T-helper 1 cell treated with Interleukin-12 subunit alpha and Interleukin-12 subunit beta and Interleukin-4 antibody, amounts not matched to agents 30 ng/mL and 1 ng/mL, for 36 hours (primary cell): ENCODE data around the gene VCL. TPM values are rescaled to one million over a fixed set of nuclear protein-coding genes. Genes with fewer than 3 reads are reported as not detected.
"Not testable (repeated sequence)": the region's sequence is repeated elsewhere in the genome, so short reads cannot be mapped to it uniquely, and the experiment has no call there.

Experiments
- intact Hi-C: fragments of 100-400 bp; cut with micrococcal nuclease; formaldehyde crosslinking; loops from one replicate; pipeline ENCODE4 v1.15.1; 2024
- total RNA-seq: library from RNA; stranded (reverse); gene quantifications from 2 replicates; pipeline ENCODE4 v1.2.3, GENCODE V29; 2022

Gene VCL
- total RNA-seq, 1 donor from 2014 or later, result 40.9 TPM

DNA sequence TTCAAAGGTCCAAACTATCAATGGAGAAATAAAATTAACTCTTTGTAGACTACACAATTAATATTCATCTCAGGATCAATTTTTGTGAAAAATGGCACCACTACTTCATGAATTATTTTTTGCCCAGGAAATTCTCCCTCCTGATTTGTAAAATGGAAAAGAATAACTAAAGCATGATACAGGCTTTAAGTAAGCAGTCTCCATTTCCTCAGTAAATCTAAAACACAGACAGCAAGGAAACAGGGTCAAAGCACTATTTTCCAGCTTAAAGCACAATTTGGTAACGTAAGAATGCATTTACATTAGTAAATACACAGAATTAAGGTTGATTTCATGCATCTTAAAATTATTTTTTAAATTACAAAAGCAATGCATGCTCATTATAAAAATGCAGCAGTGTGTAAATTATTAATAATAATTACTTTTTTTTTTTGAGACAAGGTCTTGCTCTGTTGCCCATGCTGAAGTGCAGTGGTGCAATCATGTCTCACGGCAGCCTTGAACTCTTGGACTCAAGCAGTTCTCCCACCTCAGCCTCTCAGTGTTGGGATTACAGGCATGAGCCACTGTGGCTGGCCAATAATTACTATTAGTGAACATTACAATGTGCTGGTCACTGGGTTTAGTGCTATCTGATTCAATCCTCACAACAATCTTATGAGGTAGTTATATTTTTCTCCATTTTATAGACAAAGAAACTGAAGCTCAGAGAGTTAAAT lies 26.1 kb upstream of the VCL start:
- intact Hi-C loops, result no loop called here

DNA sequence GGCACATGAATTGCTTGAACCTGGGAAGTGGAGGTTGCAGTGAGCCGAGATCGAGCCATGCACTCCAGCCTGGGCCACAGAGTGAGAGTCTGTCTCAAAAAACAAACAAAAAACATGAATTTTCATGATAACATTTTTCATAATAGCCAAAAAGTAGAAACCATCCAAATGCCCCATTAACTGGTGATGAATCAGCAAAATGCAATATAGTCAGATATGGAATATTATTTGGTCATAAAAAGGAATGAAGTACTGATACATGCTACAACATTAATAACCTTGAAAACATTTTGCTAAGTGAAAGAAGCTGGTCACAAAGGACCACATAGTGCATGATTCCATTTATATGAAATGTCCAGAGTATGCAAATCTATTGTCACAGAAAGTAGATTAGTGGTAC lies 24.5 kb upstream of the VCL start:
- intact Hi-C loops, result no loop called here

DNA sequence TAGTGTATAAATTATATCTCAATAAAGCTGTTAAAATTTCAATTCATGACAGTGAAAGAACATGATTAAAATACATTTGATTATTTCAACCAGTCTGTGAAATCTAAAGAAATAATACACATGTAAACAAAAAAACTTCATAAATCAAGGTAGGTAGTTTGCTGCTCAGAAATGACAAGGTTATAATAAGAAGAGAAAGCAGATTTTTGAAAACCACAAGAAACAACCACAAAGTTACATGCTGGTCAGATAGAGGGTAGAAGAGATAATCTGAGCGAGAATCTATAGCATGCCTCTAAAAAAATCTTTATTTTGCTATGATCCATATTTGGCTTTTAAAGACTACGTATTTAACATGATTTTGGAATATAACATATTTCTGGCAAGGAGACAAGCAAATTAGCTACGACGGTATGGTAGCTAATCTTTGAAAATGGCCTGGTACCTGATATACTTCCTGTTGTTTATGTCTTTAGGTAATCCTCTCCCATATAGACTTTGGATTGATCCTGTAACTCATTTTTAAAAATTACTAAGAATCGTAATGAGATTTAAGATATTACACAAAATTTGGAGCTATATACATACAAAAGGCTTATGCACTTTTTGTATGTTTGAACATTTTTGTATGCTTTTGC lies 23.5 kb upstream of the VCL start:
- intact Hi-C loops, result loop anchor here (1.0 kb wide), 3 partner anchors 17 to 23 kb away; no protein-coding TSS in a partner anchor

DNA sequence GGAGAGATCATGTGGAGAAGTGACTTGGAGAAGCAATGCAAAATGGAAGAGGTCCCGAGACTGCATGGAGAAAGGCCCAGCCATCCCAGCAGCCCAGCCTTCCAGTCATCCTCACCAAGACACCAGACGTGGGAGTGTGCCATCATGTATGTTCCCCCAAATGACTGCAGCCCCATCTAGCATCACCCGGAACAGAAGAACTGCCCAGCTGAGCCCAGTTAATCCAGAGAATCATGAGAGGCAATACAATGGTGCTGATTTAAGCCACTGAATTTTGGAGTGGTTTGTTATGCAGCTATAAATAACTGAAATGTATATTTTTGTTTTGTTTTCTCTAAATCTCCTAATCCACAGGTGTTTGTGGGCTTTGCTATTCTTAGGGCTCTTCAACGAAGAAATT lies 22.5 kb upstream of the VCL start:
- intact Hi-C loops, result no loop called here

DNA sequence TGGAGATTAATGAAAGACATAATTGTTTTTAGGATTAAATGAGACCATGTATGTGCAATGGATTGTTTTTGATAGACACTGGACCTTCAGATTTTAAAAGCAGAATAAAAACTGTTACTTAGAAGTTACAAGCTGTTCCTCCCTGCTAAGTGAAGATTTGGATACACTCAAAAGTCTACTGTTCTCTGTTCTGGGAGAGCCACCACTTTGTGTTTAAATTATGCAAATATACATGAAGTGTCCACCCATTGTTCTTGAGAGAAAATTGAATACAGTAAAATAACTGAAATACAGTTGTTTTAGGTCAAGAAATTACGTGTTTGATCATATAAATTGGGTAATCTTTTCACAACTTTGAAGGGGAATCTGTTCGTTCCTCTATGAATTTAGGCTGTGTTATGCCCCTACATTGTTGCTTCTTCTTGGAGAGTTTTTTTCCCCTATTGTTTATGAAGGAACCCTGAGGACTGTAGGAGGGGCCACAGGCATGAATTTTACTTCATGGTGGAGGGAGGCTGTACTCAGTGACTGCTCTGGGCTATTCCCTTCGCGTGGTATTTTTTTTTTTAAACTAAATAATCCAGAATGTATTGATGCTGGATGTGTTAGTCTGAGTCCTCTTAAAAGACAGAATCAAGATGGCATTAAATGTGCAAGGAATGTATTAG lies 18.6 kb upstream of the VCL start:
- intact Hi-C loops, result no loop called here

DNA sequence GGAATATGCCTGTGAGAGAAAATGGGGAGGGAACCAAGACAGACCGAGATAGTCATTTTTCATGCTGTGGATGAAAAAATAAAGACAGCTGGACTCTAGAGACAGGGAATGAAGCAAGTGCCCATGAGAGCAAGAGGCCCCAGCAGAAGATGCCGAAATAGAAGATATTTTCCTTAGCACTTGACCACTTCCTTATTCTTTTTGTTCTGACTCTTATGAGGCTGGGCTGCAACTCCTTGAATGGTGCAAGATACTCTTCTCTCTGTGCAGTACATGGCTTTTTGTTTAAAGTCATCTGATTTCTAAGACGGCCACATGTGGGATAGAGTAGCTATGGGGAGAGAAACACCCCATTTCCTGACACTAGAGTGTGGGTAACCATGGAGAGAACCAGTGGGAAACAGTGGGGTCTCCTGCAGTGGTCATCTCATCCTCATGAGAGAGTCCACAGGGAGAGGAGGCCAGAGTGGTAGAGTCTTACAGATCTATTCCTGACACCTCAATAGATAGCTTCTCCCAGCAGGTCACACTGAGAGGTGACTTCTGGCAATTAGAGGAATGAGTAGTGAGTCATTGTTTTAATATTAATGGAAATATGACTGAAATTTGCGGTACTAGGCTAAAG lies 18.0 kb upstream of the VCL start:
- intact Hi-C loops, result no loop called here

DNA sequence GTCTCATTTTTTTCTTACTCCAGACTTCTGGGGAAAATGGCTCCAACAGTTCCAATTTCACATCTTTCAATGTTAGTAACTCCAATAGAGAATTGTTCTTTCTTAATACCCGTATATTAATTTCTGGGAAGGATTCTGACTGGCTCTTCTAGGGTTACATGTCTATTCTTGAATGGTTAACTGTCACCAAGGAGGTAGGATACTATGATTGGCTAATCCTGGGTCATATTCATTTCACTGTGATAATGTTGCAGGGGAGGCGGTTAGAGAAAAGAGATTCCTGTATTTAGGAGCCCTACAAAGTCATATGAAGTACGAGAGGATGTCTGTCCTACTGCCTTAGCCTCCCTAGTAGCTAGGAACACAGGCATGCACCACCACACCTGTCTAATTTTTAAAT lies 16.1 kb upstream of the VCL start:
- intact Hi-C loops, result no loop called here

DNA sequence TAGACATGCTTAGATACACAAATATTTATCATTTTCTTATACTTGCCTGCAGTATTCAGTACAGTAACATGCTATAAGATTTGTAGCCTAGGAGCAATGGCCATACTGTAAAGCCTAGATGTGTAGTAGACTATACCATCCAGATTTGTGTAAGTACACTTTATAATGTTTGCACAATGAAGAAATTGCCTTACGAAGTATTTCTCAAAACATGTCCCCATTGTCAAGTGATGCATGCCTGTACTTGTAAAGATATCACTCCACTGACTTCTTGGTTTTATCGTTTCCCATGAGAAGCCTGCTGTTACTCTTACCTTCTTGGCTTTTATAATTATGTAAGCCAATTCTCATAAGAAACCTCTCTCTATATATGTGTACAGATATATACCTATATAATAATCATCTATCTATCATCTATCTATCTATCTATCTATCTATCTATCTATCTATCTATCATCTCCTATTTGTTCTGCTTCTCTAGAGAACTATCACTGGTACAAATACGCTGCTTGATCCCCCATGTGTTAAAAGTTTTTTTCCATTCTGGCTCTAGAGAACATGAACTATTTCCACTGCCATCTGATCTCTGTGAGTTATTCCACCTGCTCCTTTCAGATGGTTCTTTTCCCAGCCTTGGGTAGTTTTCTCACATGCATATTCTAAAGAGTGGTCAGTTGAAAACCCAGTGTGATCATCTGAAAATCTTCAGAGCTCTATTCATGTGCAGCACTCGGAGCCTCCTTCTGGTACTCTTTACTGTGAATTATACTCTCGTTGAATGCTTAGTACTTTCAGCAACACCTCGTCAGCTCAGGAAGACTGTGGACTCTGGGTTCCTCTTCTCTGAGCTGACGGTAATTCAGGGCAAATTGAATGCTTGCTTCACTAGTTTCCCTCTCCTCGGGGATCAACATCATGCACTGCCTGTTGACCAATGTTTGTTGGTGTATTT lies 14.5 kb upstream of the VCL start:
- intact Hi-C loops, result no loop called here

DNA sequence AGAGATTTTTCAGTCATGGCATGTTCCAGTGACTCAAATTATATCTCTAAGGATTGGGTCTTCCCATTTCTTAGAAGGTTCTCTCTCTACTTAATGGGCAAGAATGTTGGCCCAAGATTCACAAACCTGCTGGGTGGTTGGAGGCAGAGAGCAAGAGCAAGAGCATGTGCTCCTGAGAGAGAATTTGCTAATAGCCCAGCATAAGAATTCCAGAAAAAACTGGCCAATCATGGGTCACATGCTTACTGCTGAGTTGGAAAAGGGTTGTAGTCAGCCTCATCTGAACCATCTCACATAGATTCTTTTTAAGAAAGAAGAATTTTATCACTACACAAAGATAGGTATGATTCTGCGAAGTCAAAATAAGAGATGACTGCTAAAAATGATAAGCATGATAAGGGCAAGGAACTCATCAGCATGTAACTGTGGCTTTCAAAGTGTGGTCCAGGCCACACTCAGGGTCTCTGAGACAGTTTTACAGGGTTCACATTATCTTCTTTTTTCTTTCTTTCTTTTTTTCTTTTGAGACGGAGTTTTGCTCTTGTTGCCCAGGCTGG lies 8.2 kb upstream of the VCL start:
- intact Hi-C loops, result no loop called here

DNA sequence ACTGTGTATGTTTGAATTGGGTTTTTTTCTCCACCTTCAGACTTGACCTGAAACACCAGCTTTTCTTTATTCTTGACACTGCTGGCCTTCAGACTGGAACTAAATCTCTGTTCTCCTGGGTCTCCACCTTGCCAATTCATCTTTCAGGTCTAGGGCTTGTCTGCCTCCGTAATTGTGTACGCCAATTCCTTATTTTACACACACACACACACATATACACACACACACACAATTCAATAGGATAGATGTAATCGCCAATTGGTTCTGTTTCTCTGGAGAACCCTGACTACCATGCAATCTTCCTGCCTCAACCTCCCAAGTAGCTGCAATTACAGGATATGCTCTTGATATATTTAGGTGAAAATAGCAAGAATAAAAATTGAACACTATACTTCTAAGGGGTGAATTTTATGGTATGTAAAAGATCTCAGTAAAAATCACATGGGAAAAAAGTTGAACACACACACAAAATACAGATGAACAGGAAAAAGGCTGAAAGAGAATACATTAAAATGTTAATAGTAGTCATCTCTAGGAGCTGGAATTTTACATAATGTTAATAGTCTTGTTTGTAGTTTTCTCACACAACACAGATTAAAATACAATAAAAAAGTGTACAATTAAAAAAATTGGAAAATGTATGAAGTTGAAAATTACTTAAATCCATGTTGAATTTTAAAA lies 6.6 kb upstream of the VCL start:
- intact Hi-C loops, result loop anchor here (1.0 kb wide), 3 partner anchors 8 to 835 kb away; partner anchors contain the start of gene KAT6B

DNA sequence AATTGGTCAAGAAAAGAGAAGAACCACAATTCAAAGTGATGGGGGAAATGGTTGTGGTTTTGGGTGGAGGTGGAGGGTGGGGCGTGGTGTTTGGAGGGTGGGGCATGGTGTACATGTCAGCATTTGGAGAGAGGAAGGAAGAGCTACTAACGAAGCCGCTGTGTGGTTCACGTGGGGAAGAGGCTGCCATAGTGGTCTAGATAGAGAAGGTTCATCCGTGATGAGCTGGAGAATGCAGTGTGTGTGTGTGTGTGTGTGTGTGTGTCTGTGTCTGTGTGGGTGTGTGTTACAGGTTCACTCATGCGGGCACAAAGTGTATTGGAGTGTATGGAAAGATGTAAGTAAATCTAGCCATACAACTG lies 6.1 kb upstream of the VCL start:
- intact Hi-C loops, result loop anchor here (1.0 kb wide), 5 partner anchors 7 to 834 kb away; partner anchors contain the start of gene KAT6B

DNA sequence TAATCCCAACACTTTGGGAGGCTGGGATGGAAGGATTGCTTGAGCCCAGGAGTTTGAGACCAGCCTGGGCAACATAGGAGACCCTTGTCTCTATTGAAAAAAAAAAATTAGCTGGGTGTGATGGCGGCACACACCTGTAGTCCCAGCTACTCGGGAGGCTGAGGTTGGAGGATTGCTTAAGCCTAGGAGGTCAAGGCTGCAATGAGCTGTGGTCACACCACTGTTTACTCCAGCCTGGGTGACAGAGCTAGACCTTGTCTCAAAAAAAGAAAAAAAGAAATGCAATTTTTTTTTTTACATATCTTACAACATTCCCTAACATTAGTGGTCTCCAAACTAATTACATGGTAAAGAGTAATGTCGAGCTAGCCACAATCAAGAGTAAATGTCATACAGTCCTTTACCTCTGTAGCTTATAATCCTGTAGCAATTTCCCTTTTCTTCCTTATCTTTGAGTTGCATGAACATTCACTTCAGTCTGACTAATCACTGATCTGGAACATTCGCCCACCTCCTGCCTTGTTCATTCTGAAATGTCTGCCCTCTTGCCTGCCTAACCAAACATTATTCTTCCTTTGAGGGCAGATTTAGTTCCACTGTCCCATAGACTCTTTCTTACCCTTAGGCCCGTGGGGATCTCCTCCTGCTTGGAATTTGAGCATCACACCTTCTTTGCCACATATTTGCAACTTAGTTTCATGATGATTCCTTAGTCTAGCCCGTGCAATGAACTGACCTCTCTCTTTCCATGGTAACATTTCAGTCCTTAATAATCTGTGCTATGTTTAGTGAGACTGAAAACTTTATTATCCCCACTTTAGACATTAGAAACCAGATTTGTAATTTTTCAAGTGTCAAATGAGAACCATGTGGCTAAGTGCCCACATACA lies 4.8 kb upstream of the VCL start:
- intact Hi-C loops, result loop anchor here (1.0 kb wide), 2 partner anchors 36 to 63 kb away; no protein-coding TSS in a partner anchor

DNA sequence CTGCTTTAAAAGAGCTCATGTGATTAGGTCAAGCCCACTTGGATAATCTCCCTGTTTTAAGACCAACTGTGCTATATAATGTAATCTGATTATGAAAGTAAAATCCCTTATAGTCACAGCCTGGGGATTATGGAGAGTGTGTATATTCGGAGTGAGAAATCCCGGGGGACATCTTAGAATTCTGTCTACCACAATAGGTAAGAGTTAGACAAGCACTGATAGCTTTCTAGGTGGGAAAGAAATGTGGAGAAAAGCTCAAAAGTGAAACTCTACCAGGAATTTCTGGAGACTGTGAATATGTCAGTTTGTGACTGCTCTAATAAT lies 2.9 kb upstream of the VCL start:
- intact Hi-C loops, result loop anchor here (5.0 kb wide), 5 partner anchors 183 to 1237 kb away; partner anchors contain the start of genes NDST2, PPP3CB and SEC24C

DNA sequence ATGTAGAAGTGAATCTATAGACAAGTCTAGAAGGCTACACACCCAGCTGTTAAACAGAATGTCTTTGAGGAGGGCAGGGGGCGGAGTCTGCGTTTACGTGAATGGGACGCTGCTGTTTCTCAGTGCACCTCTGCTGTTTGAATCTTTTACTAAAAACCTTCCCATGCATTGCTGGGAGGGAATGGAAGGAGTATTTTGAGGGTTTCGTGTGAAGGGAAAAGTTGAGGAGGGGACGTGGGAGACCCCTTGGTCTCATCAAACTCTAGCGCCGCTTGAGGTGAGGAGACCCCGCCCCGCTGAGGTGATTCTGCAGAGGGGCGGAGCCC lies 492 bp upstream of the VCL start:
- intact Hi-C loops, result loop anchor here (1.0 to 5.0 kb wide), 8 partner anchors 23 to 1235 kb away; partner anchors contain the start of genes ADK, KAT6B, NDST2 and PPP3CB

DNA sequence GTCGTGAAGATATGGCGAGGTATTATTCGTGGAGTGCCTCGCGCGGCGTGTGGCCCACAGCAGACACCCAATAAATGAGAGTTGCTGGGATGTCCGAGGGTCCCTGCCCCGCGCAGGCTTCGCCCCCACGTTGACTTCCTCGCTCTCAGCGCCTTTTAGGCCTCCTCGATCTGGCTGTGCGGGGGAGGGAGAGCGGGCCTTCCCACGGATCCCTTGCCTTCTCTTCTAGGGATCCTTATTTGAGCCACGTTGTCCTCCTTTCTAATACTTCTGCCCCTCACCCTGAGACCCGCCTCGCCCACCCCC lies 660 bp downstream of the VCL start:
- intact Hi-C loops, result loop anchor here (1.0 to 5.0 kb wide), 10 partner anchors 42 to 1234 kb away; partner anchors contain the start of genes NDST2, PPP3CB and SEC24C

DNA sequence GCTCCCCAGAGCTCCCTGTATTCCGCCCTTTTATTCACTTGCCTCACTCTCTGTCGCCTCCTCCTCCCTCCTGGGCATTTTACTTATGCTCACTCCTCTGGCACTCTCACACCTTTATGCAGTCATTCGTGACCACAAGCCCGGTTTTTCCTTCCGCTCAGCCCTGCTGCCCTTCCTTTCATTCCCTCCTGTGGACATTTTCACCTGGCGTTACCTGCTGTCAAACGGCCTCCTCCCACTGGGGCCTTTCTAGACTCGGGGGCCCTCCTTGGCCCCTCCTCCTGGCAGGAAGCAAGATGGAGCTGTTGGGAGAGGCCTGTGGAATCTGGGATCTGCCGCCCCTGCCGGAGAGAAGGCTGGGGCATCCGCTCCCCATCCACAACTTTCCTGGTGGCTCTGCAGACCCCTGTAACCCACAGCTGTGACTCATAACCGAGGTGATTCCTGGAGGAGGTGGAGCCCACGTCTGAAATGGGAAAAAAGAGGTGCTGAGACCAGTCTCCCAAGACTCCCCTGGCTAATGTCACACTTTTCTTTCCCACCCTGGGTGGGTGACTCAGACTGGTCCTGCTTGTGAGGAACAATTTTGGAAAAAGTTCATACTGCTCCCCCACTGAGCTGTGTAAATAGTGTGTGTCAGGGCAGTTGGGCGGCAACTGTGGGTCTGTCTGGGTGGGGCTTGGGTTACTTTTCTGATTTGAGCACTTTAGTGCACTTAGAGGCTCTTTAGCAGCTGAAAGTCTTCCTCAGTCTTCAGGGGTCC lies 1.2 kb downstream of the VCL start:
- intact Hi-C loops, result loop anchor here (1.0 to 5.0 kb wide), 11 partner anchors 8 to 1233 kb away; partner anchors contain the start of genes NDST2, PPP3CB and SEC24C

DNA sequence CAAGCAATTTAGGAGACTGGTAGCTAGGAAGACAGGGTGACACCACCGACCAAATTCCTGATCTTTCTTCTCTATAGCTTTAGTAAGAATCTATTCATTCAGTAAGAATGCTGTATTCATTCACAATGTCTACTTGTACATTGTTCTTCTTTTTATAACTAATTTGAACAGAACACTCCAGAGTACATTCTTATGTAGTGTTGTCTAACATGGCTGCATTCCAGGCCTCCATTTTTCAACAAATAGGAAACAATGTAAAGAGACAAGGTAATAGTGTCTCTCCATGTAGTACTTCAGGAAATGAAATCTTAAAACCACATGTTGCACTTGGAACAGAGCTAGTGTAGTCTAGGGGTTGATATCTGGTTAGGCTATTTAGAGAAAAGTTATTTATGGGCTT lies 1.8 kb downstream of the VCL start:
- intact Hi-C loops, result loop anchor here (1.0 to 5.0 kb wide), 6 partner anchors 8 to 1233 kb away; partner anchors contain the start of genes NDST2, PPP3CB and SEC24C

DNA sequence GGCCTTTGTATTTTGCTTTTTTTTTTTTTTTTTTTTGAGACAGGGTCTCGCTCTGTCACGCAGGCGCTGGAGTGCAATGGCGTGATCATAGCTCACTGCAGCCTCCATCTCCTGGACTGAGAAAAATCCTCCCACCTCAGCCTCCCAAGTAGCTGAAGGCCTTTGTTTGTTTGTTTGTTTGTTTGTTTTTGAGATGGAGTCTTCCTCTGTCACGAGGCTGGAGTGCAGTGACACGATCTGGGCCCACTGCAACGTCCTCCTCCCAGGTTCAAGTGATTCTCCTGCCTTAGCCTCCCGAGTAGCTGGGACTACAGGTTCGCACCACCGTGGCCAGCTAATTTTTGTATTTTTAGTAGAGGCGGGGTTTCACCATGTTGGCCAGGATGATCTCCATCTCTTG lies 2.3 kb downstream of the VCL start:
- intact Hi-C loops, result not testable (repeated sequence)
